Stromal cell of bone marrow (primary cell): ENCODE measurements around the gene FAR2.
A peak's percentile ranks its signal among the peaks of the same experiment; 100 is the strongest.
"Not testable (repeated sequence)": the region's sequence is repeated elsewhere in the genome, so short reads cannot be mapped to it uniquely, and the experiment has no call there.

Source experiments
- DNase-seq: peaks from one replicate; pipeline ENCODE4 v3.0.0-alpha.2; 2012; ENCODE audit warnings: low read depth

Gene FAR2

DNA sequence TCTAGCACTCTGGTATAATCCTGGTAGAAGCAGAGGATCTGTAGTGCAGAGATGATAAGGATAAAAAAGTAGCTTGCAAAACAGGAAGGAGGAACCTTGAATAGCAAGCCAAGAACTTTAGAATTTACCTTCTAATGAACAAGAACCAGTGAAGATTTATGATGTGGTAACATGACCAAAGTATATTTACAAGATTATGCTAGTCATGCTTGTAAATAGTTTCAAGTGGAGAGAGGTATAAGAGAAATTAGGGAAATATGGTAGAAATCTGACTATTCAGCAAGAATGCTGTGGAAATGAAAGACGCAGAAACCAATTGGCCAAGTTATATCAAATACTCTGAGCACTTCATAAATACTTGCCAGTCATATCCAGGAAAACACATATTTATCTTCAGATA lies 184.1 kb downstream of the FAR2 start:
- no peak for DNase-seq

DNA sequence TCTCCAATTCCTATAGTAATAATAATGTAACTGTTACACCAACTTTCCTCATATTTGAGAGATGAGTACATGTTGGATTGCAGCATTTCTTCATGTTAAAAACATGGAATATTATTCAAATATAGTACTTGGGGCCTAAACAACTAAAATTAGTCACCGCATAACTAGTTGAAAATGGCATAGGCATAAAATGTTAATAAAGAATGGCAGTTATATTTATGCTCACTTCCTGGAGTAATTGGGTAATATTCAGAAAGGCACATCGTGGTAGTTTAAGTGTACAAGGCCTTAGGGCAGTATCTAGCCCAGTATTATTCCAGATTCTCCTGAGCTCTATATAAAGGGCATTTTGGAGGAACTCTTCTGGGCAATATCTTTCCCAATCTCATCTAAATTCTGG lies 185.9 kb downstream of the FAR2 start:
- DNase-seq: no peak

DNA sequence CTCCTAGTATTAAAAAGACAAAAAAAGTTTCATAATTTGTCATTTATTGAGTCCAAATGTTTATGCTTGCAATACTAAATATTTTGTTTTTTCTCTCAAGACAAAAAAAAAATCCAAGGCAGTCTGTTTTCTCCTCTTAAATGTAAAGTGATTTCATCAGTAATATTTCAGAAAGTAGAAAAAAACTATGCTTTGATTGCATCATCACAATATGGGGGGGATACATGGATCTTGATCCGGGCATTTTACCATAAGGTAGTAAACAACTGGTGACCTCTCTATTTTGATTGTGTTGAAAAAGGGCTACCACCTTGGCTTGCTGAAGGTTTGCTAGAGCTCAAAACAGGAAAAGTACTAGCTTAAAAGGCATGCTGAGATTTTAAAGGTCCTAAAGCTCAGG lies 188.2 kb downstream of the FAR2 start:
- DNase-seq: no peak

DNA sequence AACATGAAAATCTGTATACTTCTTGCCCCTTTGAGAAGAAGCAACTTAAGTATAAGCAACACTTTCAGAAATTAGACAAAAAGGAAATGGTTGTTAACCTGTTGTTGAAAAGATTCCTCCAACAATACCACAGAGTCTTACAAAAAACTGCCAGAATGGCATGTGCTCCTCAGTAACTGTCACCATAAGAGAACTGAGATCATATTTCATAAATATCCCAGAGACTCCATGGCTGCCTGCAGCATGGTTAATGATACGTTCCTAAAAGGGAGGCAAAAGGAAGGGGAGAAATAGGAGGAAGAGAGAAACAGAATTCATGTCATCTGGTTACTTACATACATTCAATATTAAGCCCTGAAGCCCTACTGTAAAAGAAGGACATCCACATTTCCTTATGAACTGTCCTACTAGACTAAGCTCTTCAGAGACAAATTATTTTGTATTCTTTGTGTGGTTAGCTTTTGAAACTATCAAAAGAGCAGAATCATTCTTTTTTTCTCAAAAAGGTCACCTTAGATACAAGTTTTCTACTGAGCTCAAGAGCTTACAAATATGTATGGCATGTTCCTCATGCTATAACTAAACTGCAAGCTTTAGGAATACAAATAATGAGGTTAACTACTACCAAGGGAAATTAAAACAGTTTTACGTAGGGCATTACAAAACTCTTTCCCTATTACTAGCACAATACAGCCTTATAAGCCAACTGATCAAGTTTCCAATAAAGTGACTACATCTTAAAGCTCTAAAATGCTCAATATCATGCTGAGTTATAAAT lies 194.1 kb downstream of the FAR2 start:
- DNase-seq: no peak

DNA sequence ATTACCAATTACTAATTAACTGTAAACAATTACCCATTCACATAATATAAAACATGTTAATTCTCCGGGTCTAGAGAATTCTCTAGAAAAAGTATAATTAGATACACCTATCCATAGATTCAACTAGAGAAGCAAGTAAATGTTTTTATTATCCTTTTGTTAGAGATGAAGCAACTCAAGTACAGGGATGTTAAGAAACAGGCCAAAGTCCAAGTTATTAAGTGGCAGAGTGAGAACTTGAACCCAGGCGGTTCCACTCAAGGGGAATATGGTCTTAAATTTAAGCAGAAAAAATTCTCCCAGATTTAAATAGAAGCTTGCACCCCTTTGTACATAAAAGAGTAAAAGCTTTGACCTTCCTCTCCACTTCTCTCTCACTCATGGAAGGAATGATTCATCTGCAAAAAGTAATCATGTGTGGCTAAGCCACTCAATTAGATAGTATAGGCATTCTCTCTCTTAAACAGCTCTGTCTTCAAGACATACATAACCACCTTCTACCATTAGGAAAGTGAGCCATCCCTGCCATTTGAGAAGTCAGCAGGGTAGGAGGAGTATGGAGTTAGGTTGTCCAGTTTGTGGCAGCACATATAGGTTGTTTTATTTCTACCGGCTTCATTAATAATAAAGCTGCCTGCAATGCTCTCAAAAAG lies 197.8 kb downstream of the FAR2 start:
- peak; percentile 5 for DNase-seq

DNA sequence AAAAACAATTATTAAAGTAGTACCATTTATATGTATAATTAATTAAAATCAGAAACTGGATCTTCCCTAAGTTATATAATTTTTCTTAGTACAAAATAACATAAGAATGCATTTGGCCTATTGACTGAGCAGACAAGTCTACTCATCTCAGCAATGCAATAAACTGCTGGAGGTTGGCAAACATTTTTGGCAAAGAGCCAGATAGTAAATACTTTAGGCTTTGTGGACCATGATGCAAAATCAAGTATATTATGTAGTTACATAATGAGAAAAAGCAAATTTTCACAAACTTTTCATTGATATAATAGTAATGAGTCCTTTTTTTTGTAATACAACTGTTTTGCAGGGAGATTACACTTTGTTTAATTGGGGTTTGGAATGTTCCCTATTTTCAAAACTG lies 201.0 kb downstream of the FAR2 start:
- DNase-seq: peak; percentile 6

DNA sequence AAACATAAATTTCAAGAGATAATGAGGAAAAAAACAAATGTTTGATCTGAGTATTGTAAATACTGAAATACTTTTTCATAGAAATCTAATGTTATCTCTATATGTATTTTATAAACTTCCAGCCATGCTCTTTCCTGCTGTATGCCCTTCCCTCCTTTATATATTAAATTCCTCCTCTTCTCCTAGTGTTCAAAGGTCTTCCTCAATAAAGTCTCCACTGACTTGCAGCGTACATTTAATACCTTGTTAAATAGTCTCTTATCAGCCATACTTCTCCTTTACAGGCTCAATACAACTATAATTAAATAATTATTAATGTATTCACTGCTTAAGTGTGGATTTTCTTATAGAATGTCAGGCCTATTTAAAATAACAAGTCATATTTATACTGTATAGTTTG lies 205.9 kb downstream of the FAR2 start:
- no peak for DNase-seq

DNA sequence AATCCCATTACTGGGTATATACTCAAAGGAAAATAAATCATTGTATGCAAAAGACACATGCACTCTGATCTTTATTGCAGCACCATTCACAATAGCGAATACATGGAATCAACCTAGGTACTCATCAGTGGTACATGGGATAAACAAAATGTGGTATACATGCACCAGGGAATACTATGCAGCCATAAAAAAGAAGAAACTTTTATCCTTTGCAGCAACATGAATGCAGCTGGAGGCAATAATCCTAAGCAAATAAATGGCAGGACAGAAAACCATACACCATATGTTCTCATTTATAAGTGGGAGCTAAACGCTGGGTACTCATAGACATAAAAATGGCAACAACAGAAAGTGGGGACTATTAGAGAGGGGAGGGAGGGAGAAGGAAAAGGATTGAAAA lies 216.0 kb downstream of the FAR2 start:
- no peak for DNase-seq

DNA sequence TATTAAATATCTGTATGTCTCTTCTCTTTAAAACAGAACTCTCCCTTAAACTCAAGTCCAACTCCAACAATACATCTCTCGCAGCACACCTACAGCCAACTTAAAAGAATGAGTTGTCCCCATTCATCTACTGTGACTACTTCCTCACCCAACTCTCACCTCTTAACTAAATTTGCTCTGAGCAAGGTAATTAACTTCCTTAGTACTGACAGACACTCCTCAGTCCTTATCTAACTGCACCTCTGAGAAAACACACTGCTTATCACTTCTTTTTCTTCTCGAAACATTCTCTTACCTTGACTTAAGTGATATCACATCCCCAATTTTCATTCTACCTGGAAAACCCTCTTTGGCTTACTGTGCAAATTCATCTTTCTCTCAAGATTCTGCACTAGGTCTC lies 224.9 kb downstream of the FAR2 start:
- DNase-seq: no peak

DNA sequence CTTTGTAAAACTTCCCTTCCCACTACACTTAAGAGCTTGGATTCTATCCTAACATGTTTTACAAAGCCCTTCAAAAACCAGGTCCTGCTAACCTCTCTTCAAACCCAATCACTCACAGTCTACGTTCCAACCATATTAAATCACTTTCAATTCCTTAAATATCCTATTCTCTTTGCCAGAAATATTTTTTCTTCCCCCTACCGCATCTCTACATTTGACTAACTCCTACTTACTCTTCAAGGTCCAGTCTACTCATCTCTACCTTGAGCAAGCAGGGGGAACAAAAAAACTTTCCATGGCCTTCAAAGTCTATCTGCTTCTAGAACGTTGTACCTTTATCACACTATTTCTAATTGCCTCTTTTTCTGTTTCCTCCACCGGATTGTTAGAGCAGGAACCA lies 225.8 kb downstream of the FAR2 start:
- no peak for DNase-seq

DNA sequence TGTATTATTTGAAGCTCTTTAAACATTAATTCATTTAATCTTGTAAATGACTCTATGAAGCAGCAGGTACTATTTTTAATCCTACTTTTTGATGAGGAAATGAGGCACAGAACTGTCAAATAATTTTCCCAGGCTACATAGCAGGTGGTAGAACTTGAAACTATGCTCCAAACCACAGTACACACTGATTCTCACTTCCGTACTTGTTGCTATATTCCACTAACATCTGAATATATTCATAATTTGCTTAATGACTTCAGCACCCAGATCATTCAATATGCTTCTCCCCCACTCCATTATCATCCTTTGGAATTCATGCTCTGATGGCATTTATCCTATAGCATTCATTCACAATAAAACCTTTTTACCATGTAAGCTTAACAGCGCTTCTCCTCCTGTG lies 227.0 kb downstream of the FAR2 start:
- DNase-seq: no peak

DNA sequence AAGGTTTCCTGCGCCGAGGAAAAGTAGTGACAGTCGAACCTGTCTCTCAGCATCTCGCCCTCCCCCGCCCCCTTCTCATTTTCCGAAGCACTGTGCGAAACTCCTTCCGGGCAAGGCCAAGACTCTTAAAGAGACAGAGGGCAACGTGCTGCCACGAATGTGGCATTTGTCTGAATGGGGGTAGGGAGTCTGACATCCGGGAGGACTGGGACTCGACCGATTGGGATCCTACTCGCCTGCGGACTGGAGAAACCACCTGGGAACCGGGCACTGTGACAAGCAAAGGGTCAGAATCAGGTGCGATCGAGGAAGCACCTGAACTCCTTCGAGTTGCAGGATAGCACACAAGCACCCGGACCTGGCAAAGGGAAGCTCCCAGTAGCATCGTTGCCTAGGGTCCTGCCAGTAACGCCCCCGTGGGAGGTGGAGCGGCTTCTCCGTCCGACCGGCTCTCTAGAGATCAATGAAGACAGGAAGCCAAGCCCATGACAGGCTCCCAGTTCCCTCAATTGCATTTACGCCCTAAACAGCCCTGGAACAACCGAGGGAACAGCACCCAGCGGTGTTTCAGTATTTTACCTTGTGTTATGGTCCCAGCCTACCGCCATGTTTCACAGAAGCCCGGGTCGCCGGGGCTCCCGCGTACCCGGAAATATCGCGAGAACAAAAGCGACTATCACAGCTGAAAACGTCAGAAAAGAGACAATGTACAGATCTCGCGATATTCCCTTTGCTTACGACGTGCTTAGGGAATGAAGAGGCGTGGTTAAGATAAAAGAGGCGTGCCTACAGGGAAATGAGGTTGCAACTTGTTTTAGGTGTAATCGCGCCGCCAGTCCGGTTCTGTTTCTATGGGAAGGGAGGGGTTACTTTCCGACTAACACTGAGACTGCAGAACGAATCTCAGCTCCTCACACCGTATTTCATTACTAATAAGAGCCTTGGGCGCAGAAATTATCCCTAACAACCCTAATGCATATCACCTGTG lies 231.8 kb downstream of the FAR2 start, which contains the start of gene ERGIC2:
ERGIC2 (minus strand) TSS at position 637 of the 988 bp plus-strand sequence. CDS start 9,539 bp downstream, outside the sequence.
- DNase-seq: peak; percentile 98

DNA sequence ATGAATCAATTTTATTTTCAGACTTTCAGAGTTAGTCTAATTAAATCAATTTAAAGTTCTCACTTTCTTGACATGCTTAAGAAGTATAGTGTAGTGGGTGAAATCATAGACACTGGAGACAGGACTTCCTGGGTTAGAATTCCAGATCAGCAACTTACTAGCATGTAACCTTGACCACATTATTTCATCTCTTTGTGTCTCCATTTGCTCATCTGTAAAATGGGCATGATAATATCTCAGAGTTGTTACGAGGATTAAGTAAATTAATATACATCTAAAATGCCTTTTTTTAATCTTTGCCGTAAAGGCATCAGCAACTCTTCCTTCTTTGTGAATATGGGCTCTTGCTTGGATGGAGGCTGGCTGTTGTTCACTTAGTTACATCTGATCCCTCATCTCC lies 233.2 kb downstream of the FAR2 start:
- DNase-seq: no peak

DNA sequence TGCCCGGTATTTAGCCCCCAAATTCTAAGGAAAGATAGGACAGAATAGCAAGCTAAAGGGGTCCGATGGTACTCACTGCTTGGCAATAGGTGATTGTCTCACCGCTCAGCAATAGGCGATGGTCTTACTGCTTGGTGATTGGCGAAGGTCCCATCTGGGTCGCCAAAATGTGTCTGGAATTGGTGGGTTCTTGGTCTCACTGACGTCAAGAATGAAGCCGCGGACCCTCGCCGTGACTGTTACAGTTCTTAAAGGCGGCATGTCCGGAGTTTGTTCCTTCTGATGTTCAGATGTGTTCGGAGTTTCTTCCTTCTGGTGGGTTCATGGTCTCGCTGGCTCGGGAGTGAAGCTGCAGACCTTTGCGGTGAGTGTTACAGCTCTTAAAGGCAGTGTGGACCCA lies 236.1 kb downstream of the FAR2 start:
- not testable (repeated sequence) for DNase-seq
